HG03571 (cell line): ENCODE results near the gene PHC3.
A peak's percentile ranks its signal among the peaks of the same experiment; 100 is the strongest.
"Not testable (repeated sequence)": the region's sequence is repeated elsewhere in the genome, so short reads cannot be mapped to it uniquely, and the experiment has no call there.

Experiments used
- ATAC-seq: cut with Tn5 transposase; IDR thresholded peaks from one replicate; pipeline ENCODE4 v1.9.1; 2021; ENCODE audit not compliant: unreplicated experiment

The PHC3 gene

DNA sequence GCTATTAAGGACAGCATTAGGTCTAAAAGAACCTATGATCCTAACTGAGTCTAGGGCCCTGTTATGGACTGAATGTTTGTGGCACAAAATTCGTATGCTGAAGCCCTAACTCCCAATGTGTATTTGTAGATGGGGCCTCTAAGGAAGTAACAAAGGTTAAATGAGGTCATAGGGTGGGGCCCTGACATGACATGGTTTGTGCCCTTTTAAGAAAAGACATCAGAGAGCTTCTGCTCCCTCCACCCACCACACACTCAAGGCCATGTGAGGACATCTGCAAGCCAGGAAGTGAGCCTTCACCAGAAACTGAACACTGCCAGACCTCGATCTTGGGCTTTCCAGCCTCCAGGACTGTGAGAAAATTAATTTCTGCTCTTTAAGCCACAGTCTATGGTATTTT, 49.2 kb downstream of the PHC3 start:
- ATAC-seq, result no peak

DNA sequence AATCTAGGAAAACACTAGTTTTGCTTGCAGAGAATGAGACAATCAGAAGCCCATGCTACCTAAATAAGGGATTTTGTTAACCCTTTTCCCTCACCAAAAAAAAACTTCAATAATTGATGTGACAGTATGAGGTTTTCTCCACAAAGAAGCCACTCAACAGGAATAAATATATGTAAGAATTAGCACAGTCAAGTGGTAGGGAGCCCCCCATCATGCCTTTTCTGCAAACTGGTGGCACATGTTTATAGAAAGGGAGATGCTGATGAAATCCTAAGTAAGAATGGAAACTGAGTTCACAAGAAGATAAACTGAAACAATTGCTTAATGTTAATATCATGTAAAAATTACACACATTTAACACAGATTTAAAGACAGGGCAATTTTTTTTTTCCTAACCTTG, 51.0 kb downstream of the PHC3 start:
- no peak for ATAC-seq

DNA sequence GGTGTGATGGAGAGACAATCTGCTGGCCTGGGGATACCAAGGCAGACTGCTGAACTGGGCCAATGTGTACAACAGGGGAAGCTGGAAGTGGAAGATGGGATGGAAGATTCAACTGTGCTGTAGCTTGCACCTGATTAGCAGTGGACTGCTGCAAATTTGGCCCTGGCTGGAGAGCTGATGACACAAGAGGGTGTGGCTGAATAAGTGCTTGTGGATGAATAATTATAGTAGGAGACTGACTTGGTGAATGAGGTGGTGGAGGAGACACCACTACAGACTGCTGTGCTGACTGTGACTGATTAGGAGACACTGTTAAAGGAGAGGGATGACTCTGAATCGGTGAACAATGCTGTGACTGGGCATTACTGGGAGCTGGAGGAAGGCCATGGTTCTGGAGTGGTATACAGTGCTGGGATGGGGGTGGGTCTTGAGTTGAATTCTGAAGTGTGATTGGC, 52.5 kb downstream of the PHC3 start:
- peak; percentile 29 for ATAC-seq

DNA sequence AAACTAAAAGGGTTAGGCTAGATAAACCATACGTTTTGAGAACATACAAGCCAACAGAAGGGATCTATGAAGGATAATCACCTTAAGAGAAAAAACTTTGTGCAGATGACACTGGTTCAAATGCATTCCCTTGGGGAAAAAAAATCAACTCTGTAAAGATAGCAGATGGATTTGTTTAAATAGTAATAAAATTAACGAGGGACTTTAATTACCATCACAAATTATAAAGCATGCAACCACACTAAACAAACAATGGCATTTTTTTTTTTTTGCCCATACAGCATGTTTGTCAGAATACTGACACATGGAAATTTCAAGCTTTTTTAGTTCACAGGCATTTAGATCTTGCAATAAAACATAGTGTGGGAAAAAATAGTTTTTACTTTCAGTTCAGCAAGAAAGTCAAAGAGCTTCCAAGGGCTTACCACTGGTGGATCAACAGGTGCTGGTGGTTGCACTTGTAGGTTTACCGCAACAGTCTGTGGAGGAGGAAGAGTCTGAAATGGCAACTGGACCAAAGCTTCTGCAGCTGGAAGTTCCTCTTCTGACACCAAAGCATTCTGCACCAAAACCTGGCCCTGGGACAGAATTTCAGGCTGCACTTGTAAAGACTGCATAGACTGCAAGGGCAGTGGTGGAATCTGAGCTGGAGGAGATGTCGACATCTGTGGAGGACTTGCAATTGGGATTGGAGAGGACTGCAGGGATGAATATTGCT, 53.1 kb downstream of the PHC3 start:
- ATAC-seq, result peak; percentile 89

DNA sequence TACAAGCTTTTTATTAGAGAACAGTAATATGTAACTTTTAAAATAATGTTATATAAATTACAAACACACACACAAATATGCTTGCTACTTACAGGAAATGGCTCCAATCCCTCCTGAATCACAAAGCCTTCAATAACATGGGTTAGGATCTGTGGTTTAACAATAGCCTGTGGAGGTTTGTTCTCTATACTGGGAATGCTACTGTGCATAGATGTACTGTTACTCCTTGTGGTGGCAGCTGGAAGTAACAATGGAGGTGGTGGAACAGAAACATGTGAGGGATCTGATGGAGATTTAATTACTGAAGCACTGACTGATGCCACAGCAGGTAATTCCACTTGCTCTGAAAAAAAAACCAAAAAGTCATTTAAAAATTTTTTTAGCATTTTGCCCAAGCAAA, 64.4 kb downstream of the PHC3 start:
- no peak for ATAC-seq

DNA sequence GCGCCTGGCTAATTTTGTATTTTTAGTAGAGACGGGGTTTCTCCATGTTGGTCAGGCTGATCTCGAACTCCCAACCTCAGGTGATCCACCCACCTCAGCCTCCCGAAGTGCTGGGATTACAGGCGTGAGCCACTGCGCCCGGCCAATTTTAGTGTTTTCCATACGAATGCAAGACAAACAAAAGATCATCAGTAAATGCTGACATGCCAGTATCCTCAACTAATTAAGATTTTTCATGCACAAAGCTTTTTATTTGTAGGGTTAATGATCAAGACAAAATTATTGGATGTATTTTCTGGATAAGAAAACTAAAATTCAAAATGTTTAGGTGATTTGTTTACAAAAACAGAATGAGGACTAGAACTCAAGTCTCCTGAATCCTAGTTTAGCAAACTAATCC, 67.4 kb downstream of the PHC3 start:
- not testable (repeated sequence) for ATAC-seq

DNA sequence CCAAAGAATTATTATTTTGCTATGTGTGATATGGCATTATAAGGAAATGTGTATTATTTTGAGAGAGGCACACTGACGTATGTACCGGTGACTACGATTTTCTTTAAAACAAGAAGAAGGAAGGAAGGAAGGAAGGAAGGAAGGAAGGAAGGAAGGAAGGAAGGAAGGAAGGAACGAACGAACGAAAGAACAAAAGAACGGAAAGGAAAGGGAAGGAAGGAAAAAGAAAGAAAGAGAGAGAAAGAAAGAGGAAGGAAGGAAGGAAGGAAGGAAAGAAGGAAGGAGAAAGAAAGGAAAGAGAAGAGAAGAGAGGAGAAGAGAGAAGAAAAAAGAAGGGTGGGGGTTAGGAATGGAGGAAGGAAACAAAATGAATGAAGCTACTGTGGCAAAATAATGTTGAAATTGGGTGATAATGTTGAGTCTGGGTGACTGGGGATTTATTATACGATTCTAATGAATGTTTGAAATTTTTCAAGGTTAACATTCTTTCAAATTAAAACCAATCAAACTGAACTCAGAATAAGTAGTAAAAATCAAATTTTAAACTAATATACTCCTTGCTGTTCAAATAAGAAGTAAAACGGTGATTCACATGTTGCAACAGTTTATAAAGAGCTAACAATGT, 70.3 kb downstream of the PHC3 start:
- no peak for ATAC-seq

DNA sequence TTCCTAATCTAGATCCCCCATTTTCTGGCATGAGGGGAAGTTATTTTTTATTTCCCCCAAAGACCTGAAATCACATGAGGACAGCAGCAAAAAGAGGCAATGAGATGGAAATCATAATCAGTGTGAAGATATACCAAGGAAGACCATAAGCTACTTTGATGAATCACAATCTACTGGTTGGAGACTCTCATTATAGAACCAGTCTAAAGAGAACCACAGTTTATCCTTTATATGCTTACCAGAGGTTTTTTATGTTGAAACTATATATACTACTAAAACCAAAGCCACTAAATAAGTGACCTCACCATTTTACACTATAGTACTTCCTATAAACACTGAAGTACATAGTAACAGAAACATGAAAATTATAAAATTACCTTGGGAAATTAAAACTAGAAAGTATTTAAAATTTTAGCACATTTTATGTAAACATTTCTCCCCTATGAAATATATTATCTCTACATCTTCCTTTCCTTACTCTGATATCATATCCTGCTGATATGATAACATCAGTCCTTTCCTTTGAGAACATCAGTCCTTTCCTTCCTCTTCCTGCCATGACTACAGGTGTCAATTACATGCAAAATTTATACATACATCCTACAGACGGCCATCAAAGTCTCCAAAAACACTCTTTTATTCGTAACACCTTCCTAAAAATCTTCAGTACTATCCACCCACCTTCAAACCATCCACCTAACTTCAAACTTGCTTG, 71.8 kb downstream of the PHC3 start:
- no peak for ATAC-seq

DNA sequence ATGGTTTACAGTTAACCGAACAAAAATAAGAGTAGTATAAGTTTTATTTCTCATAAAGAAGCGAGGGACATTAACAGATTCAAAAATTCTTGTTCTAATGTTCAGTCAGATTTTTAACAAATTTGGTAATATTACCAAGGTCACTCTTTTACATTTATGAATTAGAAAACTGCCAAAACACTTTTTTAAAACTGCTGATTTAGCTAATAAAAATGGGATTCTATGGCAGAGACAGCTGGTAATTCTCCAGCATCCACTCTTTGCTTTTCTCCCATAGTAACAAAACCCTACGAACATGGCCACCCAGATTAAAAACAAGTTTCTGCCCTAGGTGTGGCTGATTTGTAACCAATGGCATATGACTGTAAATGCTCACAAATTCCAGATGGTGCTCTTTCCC, 72.6 kb downstream of the PHC3 start:
- ATAC-seq, result no peak

DNA sequence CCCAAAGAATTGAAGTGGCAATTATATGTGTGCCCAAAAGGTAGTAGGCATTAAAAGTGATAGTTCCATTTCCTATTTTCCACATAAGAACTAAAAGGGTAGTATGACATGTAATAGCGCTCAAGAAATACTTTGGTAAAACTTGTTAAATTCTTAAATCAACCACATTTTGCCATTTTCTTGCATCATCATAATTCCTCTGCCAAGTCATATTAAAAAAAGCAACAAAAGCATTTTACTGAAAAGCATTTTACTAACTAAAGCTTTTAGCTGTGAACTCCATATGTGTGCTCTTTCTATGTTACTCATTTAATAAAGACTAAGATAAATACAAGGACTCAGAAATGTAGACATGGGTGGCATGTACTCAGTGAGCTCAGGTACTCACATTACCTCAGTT, 73.6 kb downstream of the PHC3 start:
- ATAC-seq, result no peak

DNA sequence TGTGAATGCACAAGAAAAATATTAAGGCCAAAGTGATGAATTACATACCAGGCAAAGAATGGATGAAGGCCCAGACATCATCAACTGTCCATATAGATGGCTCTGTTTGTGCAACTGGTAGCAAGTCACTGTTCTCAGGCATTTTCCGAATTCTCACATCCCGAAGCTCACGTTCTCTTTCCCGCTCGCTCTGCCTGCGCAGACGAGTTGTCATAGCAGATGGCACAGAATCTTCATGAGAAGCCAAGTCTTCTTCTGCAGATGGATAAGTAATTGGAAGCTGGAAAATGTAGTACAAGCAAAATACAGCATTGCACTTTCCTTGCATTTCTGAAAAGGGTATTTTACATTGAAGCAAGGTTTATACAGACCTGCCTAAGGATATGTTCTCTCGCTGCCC, 79.1 kb downstream of the PHC3 start:
- ATAC-seq, result no peak

DNA sequence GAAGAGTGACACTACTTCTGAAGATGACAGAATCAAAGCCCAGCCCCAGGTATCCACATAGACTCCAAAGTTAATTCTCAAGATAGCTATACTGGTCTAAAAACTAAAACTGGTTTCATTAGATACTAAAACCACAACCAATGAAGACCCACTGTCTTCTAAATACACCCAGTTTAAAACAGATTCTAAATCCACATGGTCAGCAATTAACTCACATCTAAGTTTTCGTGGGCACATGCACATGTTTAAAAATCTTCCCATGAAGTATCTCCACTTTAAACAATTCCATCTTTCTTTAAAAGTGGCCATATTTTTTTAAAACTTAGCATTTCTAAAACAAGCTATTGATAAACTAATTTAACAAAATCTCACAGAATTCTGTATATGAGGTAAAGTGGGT, 80.6 kb downstream of the PHC3 start:
- no peak for ATAC-seq

DNA sequence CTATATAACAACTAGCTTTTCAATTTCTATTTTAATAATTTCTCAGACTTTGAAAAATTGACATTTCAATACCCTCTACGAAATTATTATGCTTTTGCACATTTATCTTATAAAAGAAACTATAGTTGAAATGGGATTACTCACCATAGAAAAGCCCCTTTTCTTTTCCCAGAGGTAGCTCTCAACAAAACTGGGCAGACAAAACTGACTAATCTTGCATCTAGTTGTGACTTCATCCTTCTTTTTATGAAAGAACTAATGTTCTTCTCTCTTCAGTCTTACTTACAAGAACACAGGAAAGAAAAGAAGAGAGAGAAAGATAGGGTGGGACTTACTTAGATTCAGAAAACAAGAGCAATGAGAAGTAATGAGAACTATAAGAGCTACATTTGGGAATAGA, 82.8 kb downstream of the PHC3 start:
- no peak for ATAC-seq

DNA sequence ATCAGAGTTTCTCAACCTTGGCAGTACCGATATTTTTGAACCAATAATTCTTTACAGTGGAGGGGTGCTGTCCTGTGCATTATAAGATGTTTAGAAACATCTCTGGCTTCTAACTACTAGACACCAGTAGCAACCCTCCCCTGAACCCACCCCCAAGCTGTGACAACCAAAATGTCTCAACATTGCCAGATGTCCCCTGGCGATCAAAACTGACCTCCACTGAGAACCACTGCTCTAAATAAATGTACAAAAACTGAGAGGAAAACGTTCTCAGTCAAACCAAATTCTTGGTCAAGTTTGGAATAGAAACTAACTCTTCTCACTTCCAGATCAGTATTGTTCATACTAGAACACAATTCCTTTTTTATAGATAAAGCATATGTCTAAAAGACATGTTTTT, 85.2 kb downstream of the PHC3 start:
- ATAC-seq, result no peak

DNA sequence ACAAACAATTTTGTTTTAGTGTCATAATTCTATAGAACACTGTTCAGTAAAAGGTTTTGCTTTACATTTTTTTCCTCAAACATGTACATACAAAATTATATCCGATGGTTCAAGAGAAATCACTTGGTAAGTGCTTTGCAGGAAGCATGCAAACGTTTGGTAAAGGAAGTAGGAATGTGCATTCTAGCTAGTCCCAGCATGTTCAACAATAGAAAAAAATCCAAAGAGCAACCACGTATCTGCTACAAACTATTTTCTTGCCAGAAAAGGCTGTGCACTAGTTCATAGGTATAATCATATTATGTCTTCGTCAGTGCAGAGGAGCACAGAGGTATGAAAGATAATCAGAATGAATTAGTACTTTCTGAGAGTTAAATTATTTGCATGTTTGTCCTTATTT, 85.8 kb downstream of the PHC3 start:
- no peak for ATAC-seq

DNA sequence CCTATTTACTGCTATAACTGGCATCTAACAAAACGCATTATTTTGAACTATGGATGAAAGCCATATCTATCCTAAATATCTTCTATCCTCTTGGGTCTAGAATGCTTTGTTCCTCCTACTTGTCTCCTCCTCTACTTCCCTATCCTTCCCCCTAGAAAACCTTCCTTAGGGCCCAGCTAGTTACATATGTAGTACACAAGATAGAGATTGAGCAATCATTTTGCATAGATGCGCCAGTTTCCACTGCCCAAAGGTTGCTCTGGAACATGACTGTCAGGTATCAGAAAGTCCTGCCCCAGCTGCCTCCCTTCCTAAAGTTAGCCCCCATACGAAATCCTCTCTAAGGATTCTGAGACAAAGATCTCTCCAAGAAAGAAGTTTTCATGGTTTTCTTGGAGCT, 88.6 kb downstream of the PHC3 start:
- no peak for ATAC-seq

DNA sequence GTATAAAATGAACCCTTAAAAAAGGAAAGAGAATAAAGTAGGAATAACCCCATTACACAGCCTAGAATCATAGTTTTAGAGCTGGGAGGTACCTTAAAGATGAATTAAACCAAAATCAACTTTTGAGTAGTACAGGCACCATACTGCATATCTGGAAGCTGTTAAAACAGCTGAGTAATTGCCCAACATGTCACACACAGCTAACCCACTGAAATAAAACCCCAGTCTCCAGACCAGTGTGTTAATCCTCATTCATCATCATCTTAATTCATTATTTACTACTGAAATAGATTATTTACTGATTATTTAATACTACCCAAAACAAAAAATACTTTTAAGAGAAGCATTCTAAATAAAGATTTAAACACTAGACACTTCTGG, 90.9 kb downstream of the PHC3 start:
- ATAC-seq, result no peak

DNA sequence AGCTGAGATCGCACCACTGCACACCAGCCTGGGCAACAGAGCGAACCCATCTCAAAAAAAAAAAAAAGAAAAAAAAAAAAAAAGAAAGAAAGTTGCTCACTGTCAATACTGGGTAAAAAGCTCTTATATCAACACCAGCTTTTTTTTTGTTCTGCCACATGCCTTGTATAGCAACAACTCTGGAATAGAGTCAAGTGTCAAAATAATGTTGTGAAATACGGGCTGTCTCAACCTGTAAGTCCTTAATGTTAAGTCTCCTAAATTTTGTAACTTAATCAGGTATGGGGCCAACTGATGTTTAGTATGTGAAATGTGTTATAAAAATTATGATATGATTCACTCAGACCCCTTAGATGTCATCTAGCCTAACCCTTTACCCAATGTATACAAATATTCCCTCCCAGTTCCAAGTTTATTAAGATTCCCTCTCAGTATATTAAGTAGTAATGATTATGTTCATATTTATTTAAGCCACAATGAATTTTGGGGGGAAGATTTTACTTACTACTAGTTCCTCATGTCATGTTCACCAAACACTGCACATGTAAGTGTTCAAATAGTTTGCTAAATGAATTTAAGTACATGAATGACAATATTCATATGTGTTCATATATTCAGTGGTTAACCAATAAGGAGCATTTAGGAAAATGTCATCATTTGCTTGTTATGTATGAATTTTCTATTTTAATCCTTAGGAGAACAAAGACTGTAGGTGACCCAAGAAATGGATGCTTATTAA, 91.5 kb downstream of the PHC3 start:
- no peak for ATAC-seq

DNA sequence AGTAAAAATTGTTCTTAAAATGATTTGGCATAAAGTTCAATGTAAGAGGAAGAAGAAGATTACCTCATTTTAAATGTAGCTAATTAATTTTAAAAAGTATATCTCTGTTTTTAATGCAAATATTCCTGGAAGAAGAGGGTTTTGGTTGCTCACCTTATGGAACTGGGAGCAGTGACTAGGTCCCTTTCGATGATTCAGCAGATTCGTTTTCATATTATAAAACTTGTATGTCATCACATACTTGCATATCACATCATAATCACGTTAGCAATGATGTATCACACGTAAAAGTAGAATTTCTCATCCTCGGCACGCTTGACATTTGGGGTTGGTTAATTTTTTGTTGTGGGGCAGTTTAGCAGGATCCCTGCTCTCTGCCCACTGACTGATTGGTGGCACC, 96.1 kb downstream of the PHC3 start:
- no peak for ATAC-seq

DNA sequence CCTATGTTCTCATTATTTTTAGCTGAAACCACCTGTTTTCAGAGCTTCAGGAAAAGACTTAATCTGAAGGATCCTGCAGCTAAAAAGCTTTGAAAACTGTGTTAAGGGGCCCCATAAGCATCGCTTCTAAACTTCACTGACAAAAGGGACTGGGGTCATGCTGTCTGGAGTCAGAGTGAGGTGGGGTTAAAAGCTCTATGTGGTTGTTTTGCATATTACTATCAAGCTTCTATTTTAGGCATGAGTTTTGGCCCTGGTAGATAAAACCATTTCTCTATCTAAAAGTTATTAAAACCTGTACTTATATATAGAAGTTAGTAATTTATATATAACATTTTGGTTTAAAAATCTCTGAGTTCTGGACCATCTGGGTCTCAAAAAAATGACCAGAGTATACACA, 98.2 kb downstream of the PHC3 start:
- ATAC-seq, result no peak

DNA sequence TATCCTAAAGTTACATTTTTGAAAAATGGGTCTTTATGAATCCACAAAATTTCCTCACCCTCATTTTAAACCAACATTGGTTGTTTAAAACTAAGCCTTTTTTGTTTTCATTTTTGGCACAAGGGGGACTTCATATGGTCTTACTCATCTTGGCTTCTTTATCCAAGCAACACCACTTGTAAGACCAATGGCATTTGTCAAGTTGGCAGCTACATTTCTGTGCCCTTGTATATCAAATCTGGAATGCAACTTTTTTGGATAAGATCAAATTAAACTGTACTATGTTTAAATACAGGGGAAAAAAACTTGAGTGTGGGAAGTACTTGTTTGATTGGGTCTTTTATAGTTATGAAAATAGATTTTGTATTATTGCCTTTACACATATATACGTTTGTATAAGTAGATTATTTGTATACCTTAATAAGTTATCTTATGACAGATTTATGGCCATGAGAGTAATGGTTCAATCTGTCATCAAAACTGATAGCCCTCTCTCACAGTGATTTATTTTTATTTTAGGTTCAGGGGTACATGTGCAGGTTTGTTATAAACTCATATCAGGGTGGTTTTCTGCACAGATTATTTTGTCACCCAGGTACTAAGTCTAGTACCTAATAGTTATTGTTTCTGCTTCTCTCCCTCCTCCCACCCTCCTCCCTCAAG, 100.3 kb downstream of the PHC3 start:
- no peak for ATAC-seq
